Measurements from ENCODE around the gene HHIP.

- TF ChIP-seq CTCF (IDR thresholded peaks at IDR 0.05) (no peak), POLR2A (IDR thresholded peaks at IDR 0.05) (no peak)
These were observed 103.0 kb downstream of the HHIP start for GRCh38 chr4:144748814-144749555.
